Neural cell (in vitro differentiated cells): ENCODE data around the gene KIAA0513.

Source experiments
- EP300 ChIP-seq: fragments of 450-650 bp; conservative IDR thresholded peaks from 2 replicates; pipeline ENCODE4 v1.6.1; 2014; ENCODE audit warnings: antibody characterized with exemption, mild to moderate bottlenecking, moderate library complexity; ENCODE audit not compliant: poor library complexity, severe bottlenecking
- EZH2 ChIP-seq: fragments of 200-600, 300-800 bp; shearing (Covaris generic), sonication (generic); IDR thresholded peaks from 2 replicates; pipeline ENCODE4 v1.6.1; 2014; ENCODE audit warnings: antibody characterized with exemption, low read length, borderline replicate concordance, mild to moderate bottlenecking; ENCODE audit not compliant: insufficient read depth, poor library complexity, severe bottlenecking
- POLR2AphosphoS5 ChIP-seq: IDR thresholded peaks from 2 replicates; pipeline ENCODE4 v1.6.1; 2012
- RAD21 ChIP-seq: fragments of 450-650 bp; conservative IDR thresholded peaks from 2 replicates; pipeline ENCODE4 v1.6.1; 2014; ENCODE audit warnings: antibody characterized with exemption, mild to moderate bottlenecking, moderate library complexity
- SMC3 ChIP-seq: fragments of 450-650 bp; conservative IDR thresholded peaks from 2 replicates; pipeline ENCODE4 v1.6.1; 2014; ENCODE audit warnings: antibody characterized with exemption, mild to moderate bottlenecking, moderate library complexity; ENCODE audit not compliant: poor library complexity
- TAF1 ChIP-seq: IDR thresholded peaks from 2 replicates; pipeline ENCODE4 v1.6.1; 2012; ENCODE audit warnings: low read depth
- TF ChIP-seq, protein P1 (sequence below): fragments of 450-650 bp; IDR thresholded peaks from 2 replicates; pipeline ENCODE4 v1.5.1; 2014; ENCODE audit warnings: antibody characterized with exemption, mild to moderate bottlenecking, moderate library complexity; ENCODE audit not compliant: poor library complexity, severe bottlenecking
- TF ChIP-seq, protein P2 (sequence below): IDR thresholded peaks from 2 replicates; pipeline ENCODE4 v1.6.1; 2012; ENCODE audit warnings: borderline replicate concordance

DNA sequence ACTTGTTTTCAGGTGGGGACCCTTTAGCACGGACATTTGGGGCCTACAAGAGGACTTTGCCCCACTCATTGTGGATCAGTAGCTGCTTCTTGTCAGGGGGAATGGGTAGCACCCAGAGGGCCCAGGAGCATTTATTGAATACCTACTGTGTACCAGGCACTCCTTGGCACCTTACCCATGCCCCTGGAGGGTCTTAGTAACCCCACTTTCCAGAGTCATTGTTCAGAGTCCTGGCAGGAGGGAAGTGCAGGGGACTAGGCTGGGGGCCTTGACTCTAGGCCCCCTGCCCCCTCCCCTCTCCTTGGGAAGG lies 105.7 kb downstream of the KIAA0513 start:
- TF ChIP-seq, protein P1, sequence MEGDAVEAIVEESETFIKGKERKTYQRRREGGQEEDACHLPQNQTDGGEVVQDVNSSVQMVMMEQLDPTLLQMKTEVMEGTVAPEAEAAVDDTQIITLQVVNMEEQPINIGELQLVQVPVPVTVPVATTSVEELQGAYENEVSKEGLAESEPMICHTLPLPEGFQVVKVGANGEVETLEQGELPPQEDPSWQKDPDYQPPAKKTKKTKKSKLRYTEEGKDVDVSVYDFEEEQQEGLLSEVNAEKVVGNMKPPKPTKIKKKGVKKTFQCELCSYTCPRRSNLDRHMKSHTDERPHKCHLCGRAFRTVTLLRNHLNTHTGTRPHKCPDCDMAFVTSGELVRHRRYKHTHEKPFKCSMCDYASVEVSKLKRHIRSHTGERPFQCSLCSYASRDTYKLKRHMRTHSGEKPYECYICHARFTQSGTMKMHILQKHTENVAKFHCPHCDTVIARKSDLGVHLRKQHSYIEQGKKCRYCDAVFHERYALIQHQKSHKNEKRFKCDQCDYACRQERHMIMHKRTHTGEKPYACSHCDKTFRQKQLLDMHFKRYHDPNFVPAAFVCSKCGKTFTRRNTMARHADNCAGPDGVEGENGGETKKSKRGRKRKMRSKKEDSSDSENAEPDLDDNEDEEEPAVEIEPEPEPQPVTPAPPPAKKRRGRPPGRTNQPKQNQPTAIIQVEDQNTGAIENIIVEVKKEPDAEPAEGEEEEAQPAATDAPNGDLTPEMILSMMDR: no peak
- TF ChIP-seq EP300 (no peak), TAF1 (no peak), POLR2AphosphoS5 (no peak), EZH2 (no peak), RAD21 (no peak), SMC3 (no peak)
- TF ChIP-seq, protein P2, sequence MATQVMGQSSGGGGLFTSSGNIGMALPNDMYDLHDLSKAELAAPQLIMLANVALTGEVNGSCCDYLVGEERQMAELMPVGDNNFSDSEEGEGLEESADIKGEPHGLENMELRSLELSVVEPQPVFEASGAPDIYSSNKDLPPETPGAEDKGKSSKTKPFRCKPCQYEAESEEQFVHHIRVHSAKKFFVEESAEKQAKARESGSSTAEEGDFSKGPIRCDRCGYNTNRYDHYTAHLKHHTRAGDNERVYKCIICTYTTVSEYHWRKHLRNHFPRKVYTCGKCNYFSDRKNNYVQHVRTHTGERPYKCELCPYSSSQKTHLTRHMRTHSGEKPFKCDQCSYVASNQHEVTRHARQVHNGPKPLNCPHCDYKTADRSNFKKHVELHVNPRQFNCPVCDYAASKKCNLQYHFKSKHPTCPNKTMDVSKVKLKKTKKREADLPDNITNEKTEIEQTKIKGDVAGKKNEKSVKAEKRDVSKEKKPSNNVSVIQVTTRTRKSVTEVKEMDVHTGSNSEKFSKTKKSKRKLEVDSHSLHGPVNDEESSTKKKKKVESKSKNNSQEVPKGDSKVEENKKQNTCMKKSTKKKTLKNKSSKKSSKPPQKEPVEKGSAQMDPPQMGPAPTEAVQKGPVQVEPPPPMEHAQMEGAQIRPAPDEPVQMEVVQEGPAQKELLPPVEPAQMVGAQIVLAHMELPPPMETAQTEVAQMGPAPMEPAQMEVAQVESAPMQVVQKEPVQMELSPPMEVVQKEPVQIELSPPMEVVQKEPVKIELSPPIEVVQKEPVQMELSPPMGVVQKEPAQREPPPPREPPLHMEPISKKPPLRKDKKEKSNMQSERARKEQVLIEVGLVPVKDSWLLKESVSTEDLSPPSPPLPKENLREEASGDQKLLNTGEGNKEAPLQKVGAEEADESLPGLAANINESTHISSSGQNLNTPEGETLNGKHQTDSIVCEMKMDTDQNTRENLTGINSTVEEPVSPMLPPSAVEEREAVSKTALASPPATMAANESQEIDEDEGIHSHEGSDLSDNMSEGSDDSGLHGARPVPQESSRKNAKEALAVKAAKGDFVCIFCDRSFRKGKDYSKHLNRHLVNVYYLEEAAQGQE: no peak
